Hematopoietic multipotent progenitor cell treated with erythropoietin and hydrocortisone succinate and interleukin-3 and kit ligand, for 4 days (in vitro differentiated cells): ENCODE measurements around the gene STARD5.
A peak's percentile ranks its signal among the peaks of the same experiment; 100 is the strongest.

Experiments used
- DNase-seq: peaks from one replicate; pipeline ENCODE4 v3.0.0-alpha.2; 2015

Gene STARD5

GRCh38 chr15:81271761-81272644, 51.9 kb downstream of the STARD5 start:
- DNase-seq = no peak

DNA sequence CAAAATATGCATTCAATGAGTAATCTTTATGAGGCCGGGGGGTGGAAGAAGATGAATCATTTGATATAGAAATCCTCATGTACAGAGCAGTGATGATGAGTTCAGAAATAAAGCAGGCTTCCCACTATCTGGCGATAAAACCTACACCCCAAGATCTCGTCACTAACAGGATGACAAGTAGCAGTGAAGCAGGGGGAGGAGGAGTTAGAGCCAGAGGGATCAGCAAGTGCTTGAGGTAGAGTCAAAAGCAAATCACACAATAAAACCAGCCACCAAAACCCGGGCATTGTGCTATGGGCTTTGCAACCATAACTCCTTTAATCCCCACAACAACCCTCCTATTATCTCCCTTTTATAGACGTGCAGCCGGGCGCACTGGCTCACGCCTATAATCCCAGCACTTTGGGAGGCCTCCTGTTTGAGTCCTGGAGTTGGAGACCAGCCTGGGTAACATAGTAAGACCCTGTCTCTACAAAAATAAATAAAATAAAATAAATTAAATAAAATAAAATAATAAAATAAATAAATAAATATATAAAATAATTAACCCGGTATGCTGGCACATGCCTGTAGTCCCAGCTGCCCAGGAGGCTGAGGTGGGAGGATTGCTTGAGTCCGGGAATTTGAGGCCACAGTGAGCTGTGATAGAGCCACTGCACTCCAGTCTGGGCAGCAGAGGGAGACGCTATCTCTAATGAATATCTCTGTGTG, 53.0 kb downstream of the STARD5 start:
- DNase-seq = no peak

- no peak for DNase-seq
Observed at GRCh38 chr15:81270188-81270587, 53.8 kb downstream of the STARD5 start.

DNA sequence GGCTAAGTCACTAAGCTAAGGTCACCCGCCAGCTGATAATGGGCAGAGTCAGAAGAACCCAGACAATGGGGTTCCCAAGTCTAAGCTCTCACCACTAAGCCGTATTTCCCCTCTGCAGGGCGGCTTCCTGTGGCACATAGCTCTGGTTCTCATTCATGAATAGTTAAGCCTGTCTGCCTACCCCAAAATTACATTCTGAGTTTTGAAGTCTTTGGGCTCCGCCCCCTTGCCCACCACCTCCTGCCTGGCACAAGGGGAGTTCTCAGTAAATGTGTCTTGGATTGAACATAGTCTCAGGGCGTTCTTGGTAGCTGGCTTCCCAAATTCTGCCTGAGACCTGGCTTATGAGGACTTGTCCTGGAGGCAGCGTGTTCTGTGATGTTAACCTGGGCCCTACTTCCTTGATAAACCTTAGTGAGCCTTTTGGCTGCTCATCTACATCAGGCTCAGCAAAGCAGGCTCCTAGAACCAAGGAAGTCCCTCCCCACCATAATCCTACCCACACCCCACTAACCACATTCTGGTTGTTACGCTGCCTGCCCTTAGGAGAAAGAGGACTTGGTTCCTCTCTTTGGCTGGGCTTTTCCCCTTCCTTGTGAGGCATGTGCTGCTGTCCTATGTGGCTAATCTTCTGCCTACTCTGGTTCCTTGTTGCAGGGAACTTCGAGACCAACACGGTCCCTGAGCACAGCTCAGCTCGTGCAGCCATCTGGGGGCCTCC, 54.9 kb downstream of the STARD5 start:
- DNase-seq = peak; percentile 60

- DNase-seq = no peak
Observed at GRCh38 chr15:81268340-81268739, 55.6 kb downstream of the STARD5 start.

GRCh38 chr15:81265944-81266775, 57.8 kb downstream of the STARD5 start:
- peak; percentile 95 for DNase-seq

DNA sequence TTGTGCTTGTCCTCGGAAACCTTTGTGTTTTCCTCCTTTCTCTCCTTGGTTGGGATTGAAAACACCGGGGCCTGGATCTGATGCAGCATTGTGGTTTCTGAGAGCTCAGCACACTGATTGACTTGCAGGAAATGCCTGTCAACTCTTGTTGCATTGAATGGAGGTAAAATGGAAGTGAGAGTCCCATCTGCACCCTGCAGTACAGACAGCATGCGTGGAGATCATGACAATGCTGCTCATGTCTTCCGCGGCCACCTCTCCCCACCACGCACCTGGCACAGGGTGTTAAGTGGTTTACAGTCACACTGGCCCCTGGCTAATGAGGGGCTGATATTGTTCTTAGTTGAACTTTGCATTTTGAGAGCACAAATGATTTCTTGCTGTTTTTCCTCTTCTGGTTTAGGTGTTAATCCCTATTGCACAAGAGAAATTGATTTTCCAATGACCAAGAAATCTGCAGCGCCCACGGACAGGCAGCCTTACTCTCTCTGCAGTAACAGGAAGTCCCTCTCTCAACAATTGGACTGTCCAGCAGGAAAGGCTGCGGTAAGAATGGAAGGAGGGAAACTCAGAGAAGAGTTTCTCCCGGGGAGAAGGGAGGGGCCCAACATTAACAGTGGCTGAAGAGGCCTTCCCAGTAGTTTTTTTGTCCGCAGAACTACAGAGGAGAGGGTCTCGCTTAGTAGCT, 58.5 kb downstream of the STARD5 start:
- DNase-seq = no peak

GRCh38 chr15:81264072-81264857, 59.7 kb downstream of the STARD5 start:
- DNase-seq = no peak

DNA sequence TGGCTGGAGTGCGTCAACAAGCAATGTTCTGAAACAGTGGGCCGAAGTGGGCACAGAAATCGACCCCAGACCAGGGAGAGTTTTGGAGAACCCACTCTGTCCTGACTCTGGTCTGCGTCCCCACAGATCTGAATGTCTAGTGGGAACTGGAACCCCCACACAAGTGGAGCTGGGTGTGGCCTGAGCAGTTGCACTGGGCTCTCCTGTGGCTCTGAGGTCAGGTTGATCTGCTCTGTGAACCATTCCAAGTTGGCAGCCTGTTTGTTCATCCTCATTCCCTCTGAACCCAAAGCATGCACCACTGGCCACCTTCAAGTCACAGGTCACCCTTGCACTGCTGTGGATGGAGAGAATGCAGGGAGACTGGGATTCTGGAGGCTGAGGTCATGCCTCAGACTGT, 60.5 kb downstream of the STARD5 start:
- no peak for DNase-seq

DNA sequence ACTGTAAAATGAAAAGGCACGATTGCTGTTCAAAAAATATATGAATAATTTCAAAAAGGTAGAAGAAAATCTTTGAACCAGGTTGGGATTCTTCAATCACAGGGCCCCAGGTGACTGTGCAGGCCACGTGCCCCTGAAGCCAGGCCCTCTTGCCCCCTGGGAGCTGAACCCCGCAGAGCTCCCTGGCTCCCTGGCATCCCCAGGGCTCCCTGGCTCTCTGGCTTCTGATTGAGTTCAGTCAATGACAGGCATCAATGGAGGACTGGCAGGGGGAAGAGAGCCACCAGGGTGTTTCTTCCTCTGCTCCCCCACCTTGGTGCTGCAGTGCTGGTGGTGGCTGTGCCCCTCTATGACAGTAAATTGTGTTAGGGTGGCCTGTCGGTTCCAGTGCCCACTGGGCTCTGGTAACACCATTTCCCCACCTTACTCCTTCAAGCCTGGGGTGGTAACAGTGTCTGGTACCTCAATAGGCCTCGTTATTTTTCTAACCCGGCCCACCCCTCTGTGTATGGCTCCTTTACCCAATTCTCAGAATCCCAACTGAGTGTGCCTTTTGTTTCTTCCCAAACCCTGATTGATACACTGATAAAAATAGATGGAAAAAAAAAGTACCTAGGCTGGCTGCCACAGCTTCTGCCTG, 62.6 kb downstream of the STARD5 start:
- DNase-seq = no peak

DNA sequence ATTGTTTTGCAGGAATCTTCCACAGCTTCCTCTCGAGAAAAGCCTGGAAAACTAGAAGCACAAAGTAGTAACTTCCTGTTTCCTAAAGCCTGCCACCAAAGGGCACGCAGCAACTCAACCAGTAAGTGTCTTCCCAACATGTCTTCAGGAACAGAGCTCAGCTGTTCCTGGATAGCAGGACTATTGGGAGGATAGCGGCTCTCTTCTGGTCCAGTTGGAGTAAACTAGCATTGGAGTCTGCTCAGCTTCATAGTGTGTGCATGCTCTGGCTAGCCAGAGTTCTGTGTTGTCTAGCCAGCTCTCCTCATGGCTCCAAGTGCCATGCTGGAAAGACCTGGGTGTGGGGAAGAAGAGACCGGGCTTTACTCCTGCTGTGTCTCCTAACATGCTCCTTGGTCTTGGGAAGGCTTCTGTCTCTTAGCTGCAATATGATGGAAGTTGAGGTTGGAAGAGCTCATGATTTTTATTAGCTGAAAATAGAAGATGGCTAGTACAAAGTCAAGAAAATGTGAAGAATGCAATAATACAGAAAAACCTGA, 64.1 kb downstream of the STARD5 start:
- no peak for DNase-seq
